Activated CD8-positive, alpha-beta T cell treated with anti-CD3 and anti-CD28 coated beads for 36 hours (primary cell): Measurements from ENCODE around the gene DNAJC1. TPM values are rescaled to one million over a fixed set of nuclear protein-coding genes. Genes with fewer than 3 reads are reported as not detected.

Source experiments
- ATAC-seq: fragments of 200-7000 bp; cut with Tn5 transposase; one replicate; pipeline ENCODE4 v1.10.0; 2021; ENCODE audit warnings: mild to moderate bottlenecking, moderate library complexity
- CTCF ChIA-PET: fragments of 350-600 bp; sonication (Branson Sonifier 250); formaldehyde crosslinking; loops from one replicate; lab custom pipeline; 2021; ENCODE audit warnings: antibody characterized with exemption; lab: Charles Lee
- POLR2A ChIA-PET: fragments of 350-600 bp; sonication (Branson Sonifier 250); formaldehyde crosslinking; loops from one replicate; lab custom pipeline; 2021; ENCODE audit warnings: antibody characterized with exemption; lab: Charles Lee
- DNase-seq: peaks from one replicate; pipeline ENCODE4 v3.0.0-alpha.2; 2020
- H3K27ac Mint-ChIP-seq: one replicate; pipeline ENCODE4 v1.8.0; 2021; ENCODE audit warnings: mild to moderate bottlenecking, mixed read lengths
- H3K27me3 Mint-ChIP-seq: one replicate; pipeline ENCODE4 v1.8.0; 2021; ENCODE audit warnings: mixed read lengths
- H3K36me3 Mint-ChIP-seq: one replicate; pipeline ENCODE4 v1.8.0; 2021; ENCODE audit warnings: low read depth, mixed read lengths
- H3K4me1 Mint-ChIP-seq: one replicate; pipeline ENCODE4 v1.8.0; 2021; ENCODE audit warnings: low read depth, mixed read lengths
- H3K4me3 Mint-ChIP-seq: one replicate; pipeline ENCODE4 v1.8.0; 2021; ENCODE audit warnings: mild to moderate bottlenecking, moderate library complexity, mixed read lengths
- H3K9me3 Mint-ChIP-seq: one replicate; pipeline ENCODE4 v1.8.0; 2021; ENCODE audit warnings: mixed read lengths
- intact Hi-C: fragments of 100-400 bp; cut with micrococcal nuclease; formaldehyde crosslinking; loops from one replicate; pipeline ENCODE4 v1.10.0; 2022
- total RNA-seq, 2 experiments: library from RNA; stranded (reverse); gene quantifications; one replicate each; pipeline ENCODE4 v1.2.3, GENCODE V29; 2021
- TF ChIP-seq, protein P1 (sequence below): fragments of 200-600 bp; IDR thresholded peaks from one replicate; pipeline ENCODE4 v1.8.0; 2022; ENCODE audit warnings: antibody characterized with exemption, mild to moderate bottlenecking

Gene DNAJC1
- total RNA-seq, 2 experiments from 2014 or later: 19.3 to 23.7 TPM

- peaks cover 11% of the 10 kb centered on the region for H3K36me3 Mint-ChIP-seq
- TF ChIP-seq, protein P1, sequence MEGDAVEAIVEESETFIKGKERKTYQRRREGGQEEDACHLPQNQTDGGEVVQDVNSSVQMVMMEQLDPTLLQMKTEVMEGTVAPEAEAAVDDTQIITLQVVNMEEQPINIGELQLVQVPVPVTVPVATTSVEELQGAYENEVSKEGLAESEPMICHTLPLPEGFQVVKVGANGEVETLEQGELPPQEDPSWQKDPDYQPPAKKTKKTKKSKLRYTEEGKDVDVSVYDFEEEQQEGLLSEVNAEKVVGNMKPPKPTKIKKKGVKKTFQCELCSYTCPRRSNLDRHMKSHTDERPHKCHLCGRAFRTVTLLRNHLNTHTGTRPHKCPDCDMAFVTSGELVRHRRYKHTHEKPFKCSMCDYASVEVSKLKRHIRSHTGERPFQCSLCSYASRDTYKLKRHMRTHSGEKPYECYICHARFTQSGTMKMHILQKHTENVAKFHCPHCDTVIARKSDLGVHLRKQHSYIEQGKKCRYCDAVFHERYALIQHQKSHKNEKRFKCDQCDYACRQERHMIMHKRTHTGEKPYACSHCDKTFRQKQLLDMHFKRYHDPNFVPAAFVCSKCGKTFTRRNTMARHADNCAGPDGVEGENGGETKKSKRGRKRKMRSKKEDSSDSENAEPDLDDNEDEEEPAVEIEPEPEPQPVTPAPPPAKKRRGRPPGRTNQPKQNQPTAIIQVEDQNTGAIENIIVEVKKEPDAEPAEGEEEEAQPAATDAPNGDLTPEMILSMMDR: no peak
- ATAC-seq: no peak
- intact Hi-C loops: no loop called here
- H3K4me3 Mint-ChIP-seq: no peak overlapping the region
- ChIA-PET CTCF (interaction anchor here (1.6 kb wide), 1 partner anchor 265 kb away, joined by 3 read pairs; no protein-coding TSS in a partner anchor), POLR2A (no interaction called here)
- H3K9me3 Mint-ChIP-seq: no peaks in the 10 kb centered on the region
- DNase-seq: no peak
- H3K27me3 Mint-ChIP-seq: no peaks in the 10 kb centered on the region
- peaks cover 6% of the 10 kb centered on the region for H3K4me1 Mint-ChIP-seq
- H3K27ac Mint-ChIP-seq: no peak overlapping the region
Measured at GRCh38 chr10:21760332-21760731, 243.2 kb downstream of the DNAJC1 start.

GRCh38 chr10:21759232-21759631 lies 244.3 kb downstream of the DNAJC1 start:
- CTCF ChIA-PET: interaction anchor here (1.0 to 1.9 kb wide), 3 partner anchors 13 to 263 kb away, joined by 3 to 7 read pairs (median 5); no protein-coding TSS in a partner anchor
- Mint-ChIP-seq H3K36me3 (peaks cover 11% of the 10 kb centered on the region), H3K9me3 (no peaks in the 10 kb centered on the region), H3K4me3 (no peak overlapping the region), H3K27me3 (no peaks in the 10 kb centered on the region), H3K4me1 (peaks cover 2% of the 10 kb centered on the region), H3K27ac (no peak overlapping the region)
- DNase-seq (no peak), ATAC-seq (no peak)
- POLR2A ChIA-PET: interaction anchor here (0.6 kb wide), 1 partner anchor 218 kb away, joined by 3 read pairs; no protein-coding TSS in a partner anchor
- TF ChIP-seq, protein P1: no peak
- intact Hi-C loops: loop anchor here (10.0 kb wide), 1 partner anchor 196 kb away; no protein-coding TSS in a partner anchor

GRCh38 chr10:21758696-21759095 lies 244.8 kb downstream of the DNAJC1 start:
- H3K27me3 Mint-ChIP-seq: no peaks in the 10 kb centered on the region
- peaks cover 7% of the 10 kb centered on the region for H3K36me3 Mint-ChIP-seq
- H3K9me3 Mint-ChIP-seq: no peaks in the 10 kb centered on the region
- TF ChIP-seq, protein P1: no peak
- H3K4me3 Mint-ChIP-seq: no peak overlapping the region
- DNase-seq (no peak), ATAC-seq (no peak)
- CTCF ChIA-PET: interaction anchor here (1.0 to 1.9 kb wide), 4 partner anchors 12 to 263 kb away, joined by 3 to 7 read pairs (median 4); no protein-coding TSS in a partner anchor
- POLR2A ChIA-PET: interaction anchor here (0.6 kb wide), 1 partner anchor 217 kb away, joined by 3 read pairs; no protein-coding TSS in a partner anchor
- no peak overlapping the region for H3K27ac Mint-ChIP-seq
- intact Hi-C loops: loop anchor here (10.0 kb wide), 1 partner anchor 196 kb away; no protein-coding TSS in a partner anchor
- H3K4me1 Mint-ChIP-seq: no peaks in the 10 kb centered on the region

DNA sequence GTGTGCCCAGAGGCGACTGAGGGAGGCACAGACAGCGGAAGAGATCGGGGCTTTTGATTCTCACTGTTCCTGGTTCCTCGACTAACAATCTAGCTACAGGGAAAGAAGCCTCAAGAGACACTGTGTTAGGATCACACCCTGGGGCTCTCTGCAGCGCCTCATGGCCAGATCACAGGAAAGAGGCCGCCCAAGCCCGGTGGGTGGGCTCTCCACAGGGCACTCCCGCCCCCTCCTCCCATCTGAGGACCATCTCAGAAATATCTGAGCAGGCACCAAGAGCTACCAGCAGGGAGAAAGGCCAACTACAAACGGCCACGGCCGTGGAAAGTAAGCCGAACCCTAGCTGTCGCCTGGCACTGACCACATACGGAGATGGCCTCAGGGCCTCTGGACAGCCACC lies 245.3 kb downstream of the DNAJC1 start:
- DNase-seq (no peak), ATAC-seq (no peak)
- H3K27ac Mint-ChIP-seq: no peak overlapping the region
- CTCF ChIA-PET: interaction anchor here (1.0 to 1.9 kb wide), 4 partner anchors 12 to 262 kb away, joined by 3 to 7 read pairs (median 4); no protein-coding TSS in a partner anchor
- H3K27me3 Mint-ChIP-seq: no peaks in the 10 kb centered on the region
- H3K9me3 Mint-ChIP-seq: no peaks in the 10 kb centered on the region
- peaks cover 6% of the 10 kb centered on the region for H3K36me3 Mint-ChIP-seq
- TF ChIP-seq, protein P1: no peak
- no peak overlapping the region for H3K4me3 Mint-ChIP-seq
- intact Hi-C loops: loop anchor here (10.0 kb wide), 1 partner anchor 197 kb away; no protein-coding TSS in a partner anchor
- no peaks in the 10 kb centered on the region for H3K4me1 Mint-ChIP-seq
- POLR2A ChIA-PET: no interaction called here
